CD4-positive, alpha-beta T cell treated with Interleukin-6 at 100 ng/mL for 8 hours (primary cell): ENCODE data around the gene SKAP2.
"Not testable (repeated sequence)": the region's sequence is repeated elsewhere in the genome, so short reads cannot be mapped to it uniquely, and the experiment has no call there.

Experiments
- DNase-seq: peaks from one replicate; pipeline ENCODE4 v3.0.0-alpha.2; 2020; ENCODE audit warnings: mixed read lengths, low spot score

SKAP2 gene

DNA sequence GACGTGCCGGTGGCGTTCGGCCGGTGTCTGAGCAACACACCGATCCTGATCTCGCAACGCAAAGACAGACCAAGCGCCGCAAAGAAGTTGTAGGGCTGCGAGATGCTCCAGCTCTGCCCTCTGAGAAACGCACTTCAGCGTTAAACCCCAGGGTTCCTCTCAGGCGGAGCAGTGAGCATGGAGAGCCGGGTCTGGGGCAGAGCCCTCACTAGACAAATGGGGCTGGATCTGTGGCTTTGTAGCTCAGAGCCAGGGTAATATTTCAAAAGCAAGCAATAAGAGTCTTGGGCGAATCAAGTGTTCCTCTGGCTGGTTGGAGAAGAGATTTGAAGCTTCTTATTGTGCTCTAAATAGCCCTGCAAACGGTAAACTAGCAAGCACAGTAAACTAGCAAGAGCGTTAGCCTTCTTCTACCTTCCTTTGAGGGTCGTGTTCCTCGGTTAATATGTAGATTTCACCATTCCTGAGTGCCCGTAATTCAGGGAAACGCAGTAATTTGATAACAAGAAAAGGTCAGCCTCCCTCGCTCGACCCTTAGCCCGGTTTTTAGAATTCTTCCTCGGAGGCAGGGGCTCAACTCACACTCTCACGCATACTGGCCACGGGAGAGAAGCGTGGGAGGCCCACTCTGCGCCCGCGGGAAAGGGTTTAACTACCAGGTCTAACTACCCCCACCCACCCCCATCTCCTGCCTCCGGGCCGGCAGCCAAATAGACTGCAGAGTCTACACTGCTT is 6.7 kb downstream of the SKAP2 start:
- DNase-seq = no peak

- no peak for DNase-seq
These were observed 7.3 kb downstream of the SKAP2 start for GRCh38 chr7:26857170-26857505.

DNA sequence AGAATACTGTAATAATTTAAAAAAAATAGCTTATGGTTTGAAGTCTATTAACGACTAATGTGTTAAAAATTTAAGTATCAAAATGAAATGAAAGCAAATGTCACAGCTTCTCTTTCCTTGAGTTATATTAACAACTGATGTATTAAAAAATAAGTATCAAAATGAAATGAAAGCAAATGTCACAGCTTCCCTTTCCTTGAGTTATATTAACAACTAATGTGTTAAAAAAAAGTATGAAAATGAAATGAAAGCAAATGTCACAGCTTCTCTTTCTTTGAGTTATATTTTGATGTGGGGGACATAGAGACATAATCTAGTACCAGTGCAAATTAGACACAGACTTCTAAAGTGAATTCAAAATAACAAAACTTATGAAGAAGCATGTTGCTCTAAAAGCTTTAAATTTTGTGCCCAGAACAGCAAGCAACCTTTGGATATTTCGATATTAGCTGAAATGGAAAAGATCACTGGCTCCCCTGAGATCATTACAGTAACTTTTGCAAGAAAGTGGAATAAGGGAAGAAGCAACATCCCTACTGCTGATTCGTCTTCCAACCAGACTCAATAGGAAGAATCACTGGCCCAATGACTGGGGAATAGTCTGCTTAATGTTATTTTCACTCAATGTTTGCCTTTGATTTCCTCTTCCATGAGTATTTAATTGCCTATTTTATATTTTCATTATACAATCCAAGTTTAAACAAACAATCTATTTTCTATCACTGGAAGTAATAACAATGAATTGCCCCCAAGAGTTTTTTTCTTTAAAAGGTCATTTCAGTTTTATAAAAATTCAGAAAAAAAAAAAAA is 8.0 kb downstream of the SKAP2 start:
- DNase-seq = no peak

DNA sequence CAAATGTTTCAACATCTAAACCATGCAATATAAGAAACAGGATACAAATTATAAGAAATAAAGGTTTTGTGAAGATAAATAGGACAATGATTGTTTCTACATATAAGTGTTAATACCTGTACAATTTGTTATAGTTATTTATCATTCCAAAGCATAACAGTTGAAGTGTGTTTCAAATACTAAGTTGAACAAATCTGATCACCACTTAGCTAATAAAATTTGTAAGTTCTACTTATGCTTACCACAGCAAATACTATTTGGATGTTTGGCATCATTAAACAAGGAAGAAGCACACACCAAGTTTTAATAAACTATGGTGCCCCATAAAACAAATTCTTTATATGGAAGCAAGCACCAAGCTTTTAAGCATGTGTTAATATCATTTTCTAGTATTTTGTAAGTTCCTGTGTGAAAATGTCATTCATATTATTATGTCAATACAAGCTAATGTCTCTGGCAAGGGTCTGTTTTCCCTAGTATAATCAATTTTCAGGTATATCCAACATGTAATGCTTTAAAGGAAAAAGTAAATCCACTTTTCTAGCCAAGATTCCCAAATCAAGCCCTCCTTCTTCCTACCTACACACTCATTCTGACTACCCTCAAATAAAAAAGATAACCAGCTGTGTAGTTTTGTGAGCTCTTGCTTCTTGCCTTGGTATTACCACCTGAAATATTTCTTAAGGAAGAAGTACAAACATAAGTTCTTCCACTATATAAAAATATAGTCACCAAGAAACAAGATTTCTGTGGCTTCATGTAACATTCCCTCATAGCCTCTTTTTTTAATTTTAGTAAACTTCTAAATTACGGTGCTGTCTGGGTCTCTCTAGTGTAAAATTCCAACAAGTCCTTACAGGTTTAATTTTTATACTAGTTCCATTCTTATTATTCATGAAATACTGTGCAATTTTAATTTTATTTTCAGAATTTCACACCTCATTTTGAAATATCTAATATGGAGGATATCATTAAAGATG is 9.2 kb downstream of the SKAP2 start:
- no peak for DNase-seq

DNA sequence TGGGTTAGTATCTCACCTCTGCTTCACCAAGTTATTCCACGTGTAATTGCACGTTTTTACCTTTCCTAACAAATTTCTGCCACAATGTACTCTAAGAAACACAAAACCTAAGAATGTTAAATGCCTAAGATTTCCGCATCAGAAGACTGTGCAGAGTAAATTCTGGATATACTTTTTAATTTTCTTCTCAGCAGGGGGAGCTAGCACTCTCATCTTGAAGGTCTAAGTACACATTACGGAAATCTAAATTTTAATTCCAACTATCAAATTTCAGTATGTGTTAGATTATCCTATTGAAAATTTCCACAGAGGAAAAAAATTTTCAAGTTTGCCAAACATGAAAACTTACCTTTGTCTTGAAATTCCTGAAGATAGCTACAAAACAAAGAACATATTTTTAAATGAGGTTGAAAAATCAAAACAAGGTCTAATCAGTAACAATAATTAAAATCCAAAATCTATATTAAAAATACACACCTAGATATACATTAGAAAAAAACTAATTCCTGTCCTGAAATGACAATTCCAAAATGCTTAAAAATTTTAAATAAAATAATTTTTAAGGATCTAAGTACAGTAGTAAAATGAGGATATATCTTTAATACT is 10.5 kb downstream of the SKAP2 start:
- DNase-seq = peak; percentile 14

DNA sequence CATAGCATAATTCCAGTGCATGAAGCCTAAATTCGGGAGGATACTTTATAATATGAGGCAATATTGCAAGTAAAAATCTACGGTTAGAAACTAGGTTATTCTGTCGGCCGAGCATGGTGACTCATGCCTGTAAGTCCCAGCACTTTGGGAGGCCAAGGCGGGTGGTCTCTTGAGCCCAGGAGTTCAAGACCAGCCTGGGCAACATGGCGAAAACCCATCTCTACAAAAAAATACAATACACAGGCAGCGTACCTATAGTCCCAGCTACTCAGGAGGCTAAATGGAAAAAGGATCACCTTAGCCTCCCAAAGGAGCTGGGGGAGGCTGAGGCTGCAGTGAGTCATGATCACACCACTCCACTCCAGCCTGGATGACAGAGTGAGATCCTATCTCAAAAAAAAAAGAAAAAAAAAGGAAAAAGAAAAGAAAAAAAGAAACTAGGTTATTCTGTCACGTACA is 14.2 kb downstream of the SKAP2 start:
- DNase-seq = no peak

- no peak for DNase-seq
These were observed 20.7 kb downstream of the SKAP2 start for GRCh38 chr7:26843705-26844104.

DNA sequence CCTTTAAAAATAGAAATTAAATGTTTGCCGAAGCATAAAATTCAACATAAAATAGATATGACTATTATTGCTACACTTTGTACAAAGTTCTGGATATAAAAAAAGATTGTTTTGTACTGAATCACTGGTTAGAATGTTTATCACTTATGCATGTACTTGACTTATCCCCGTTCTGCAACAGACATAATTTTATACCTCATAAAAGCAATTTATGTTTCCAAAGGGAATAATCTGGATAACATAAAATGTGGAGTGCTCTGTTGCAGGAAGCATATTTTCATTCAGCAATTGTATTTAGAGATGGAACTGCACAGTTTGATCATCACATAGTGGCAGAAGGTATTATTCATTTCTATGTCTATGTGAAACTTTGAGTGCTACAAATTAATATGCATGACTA is 21.5 kb downstream of the SKAP2 start:
- no peak for DNase-seq

DNA sequence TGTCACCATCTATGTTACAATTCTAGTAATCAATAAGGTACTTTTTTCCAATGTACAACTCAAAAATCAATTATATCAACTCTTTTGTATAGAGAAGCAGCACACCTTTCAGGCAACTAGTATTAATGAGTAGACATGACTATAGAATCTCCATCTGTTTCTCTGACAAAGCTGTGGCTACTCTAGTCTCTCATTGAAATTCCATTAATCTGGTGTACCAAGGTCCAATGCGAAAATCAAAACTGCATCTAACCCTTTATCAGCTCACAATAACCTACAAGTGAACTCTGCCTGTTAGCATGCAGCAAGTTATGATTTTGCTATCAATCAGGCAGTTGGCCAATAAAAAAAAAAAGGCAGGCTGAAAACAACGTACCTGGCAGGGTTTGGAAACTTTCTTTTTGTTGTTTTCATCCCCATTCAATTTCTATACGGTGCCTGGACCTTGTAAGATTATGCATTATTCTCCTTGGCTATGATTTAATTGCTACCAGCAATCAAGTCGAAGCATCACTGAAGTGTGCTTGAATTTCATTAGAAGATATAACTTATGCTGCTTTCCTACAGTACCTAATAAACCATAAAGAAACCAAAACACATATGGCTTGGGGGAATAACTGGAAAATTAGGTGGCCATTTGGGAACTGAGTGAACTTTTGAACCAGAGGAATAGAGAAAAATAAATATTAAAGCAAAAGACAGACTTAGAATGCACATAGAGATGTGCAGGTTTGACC is 23.2 kb downstream of the SKAP2 start:
- no peak for DNase-seq

- not testable (repeated sequence) for DNase-seq
These were observed 27.6 kb downstream of the SKAP2 start for GRCh38 chr7:26836793-26837192.

- no peak for DNase-seq
These were observed 49.0 kb downstream of the SKAP2 start for GRCh38 chr7:26815426-26815825.

GRCh38 chr7:26813432-26813831 is 51.0 kb downstream of the SKAP2 start:
- DNase-seq = no peak

DNA sequence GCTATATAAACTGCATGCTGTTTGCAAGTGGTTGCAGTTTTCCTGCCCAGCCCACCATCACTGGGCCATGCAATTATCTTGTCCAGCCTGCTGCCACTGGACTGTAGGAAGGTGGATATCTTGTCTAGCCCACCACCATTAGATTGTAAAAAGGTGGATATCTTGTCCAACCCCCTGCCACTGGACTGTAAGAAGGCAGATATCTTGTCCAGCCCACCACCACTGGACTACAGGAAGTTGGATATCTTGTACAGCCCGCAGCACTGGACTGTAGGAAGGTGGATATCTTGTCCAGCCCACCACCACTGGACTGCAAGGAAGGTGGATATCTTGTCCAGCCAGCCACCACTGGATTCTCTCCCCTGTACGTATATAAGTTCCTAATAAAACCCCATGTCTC is 69.8 kb downstream of the SKAP2 start:
- no peak for DNase-seq

- no peak for DNase-seq
These were observed 71.8 kb downstream of the SKAP2 start for GRCh38 chr7:26792576-26792975.

DNA sequence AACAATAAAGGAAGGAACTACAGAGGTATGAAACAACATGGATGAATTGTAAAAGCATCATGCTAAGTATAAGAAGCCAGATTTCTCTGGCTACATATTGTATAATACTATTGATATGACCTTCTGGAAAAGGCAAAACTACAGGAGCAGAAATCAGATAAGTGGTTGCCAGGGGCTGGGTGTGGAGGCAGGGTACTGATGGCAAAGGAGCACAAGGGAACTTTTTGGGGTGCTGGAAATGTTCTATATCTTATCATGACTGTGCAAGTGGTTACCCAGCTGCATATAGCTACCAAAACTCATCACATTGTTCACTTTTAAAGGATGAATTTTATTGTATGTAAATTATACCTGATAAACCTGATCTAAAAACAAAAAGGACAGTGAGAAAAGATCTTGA is 72.4 kb downstream of the SKAP2 start:
- no peak for DNase-seq

DNA sequence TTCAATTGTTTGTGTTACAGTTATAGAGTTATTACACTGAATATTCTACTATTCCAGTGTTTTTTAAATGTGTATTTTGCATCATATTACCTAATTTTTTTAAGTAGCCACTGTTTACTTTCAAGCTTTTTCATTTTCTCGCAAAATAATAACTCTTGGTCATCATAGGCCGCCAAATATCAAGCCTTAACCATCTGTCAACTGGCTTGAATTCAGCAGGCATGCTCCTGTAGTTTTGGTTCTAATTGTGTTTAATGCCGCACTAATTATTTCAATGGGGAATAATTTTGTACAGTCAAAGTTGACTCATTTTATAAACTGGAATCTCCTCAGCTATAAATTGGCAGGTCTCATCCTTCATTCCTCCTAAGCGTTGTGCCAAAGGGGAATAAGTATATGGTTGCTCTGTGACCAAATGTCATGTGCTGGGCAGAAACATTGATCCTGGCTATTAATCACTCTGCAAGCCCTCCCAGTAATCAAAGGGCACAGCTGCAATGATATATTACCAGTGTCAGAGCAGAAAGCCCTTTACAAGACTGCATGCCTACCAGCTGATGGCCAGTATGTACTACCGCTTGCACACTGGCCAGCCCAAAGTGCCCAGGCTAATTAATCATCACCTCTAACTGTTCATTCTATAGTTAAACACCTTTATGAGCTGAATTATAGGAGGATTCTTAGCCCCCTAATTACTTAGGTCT is 74.8 kb downstream of the SKAP2 start:
- no peak for DNase-seq

GRCh38 chr7:26787701-26788100 is 76.7 kb downstream of the SKAP2 start:
- no peak for DNase-seq

DNA sequence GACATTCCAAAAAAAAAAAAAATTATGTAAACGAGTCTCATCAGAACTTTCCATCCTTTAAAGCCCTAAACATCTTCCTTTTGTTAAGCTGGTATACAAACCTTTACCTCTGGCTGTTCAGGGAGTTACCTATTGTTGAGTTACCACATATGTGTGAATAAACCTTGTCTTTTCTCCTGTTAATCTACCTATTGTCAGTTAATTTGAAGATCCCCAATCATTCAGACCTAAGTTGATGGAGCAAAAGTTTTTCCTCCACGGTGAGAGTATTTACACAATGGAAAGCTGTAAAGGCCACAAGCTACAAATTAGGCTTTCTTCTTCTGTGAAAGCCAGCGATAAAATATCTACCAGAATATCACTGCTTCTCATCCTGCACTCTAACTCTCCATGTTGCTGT is 80.3 kb downstream of the SKAP2 start:
- no peak for DNase-seq

DNA sequence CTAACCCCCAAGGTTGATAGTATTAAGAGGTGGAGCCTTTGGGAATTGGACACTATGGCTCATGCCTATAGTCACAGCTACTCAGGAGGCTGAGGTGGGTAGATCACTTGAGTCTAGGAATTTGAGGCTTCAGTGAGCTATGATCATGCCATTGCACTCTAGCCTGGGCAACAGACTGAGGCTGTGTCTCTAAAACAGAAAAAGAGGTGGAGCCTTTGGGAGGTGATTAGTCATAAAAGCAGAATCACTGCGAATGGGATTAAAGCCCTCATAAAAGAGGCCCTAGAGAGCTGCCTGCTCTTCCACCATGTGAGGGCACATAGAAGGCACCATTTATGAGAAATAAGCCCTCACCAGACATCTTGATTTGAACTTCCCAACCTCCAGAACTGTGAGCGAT is 81.9 kb downstream of the SKAP2 start:
- no peak for DNase-seq

GRCh38 chr7:26779978-26780595 is 84.3 kb downstream of the SKAP2 start:
- DNase-seq = no peak
